ENCODE data around the gene TAS2R41.

TAS2R41 gene

DNA sequence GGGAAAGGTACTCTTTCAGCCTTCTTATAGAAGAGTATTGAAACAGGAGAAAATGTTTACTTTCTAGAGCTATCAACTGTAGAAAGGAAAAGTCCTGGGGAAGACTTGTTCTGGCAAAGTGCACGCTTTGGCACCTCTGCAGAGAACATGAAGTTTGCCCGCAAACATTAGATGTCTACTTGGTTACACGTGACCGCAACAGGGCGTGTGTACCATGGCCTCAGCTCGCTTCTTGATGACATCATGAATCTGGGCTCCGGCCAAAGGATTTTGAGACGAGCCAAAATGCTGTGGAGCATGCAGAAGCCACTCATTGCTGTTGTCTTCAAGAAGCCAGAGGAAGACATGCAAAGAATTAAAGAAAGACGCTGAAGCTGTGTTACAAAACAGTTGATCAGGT is 43.0 kb upstream of the TAS2R41 start:
- TF ChIP-seq, protein P1, sequence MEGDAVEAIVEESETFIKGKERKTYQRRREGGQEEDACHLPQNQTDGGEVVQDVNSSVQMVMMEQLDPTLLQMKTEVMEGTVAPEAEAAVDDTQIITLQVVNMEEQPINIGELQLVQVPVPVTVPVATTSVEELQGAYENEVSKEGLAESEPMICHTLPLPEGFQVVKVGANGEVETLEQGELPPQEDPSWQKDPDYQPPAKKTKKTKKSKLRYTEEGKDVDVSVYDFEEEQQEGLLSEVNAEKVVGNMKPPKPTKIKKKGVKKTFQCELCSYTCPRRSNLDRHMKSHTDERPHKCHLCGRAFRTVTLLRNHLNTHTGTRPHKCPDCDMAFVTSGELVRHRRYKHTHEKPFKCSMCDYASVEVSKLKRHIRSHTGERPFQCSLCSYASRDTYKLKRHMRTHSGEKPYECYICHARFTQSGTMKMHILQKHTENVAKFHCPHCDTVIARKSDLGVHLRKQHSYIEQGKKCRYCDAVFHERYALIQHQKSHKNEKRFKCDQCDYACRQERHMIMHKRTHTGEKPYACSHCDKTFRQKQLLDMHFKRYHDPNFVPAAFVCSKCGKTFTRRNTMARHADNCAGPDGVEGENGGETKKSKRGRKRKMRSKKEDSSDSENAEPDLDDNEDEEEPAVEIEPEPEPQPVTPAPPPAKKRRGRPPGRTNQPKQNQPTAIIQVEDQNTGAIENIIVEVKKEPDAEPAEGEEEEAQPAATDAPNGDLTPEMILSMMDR (IDR thresholded peaks at IDR 0.05; ENCODE audit: poor library complexity, severe bottlenecking) = no peak
- no peak overlapping the region for H3K27ac ChIP-seq (ENCODE audit: poor library complexity, severe bottlenecking)

DNA sequence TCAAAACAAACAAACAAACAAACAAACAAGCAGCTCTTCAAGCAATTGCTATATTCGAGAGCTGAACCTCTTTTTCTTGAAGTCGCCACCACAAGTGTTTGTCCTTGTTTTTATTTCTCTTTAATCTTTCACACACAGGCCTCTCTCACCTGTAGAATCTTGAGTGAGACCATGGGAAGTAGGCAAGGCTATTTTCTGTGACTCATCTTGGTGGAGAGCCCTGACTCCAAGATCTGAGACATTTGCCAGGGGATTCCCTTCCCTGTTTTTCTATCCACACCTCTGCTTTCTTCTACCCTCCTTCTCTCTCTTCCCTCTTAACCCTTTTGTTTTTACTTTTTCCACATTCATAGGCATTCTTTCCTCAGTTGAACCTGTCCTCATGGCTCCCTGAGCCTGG is 42.4 kb upstream of the TAS2R41 start:
- TF ChIP-seq, protein P1 (IDR thresholded peaks at IDR 0.05; ENCODE audit: poor library complexity, severe bottlenecking) = no peak
- no peaks in the 10 kb centered on the region for H3K36me3 ChIP-seq (ENCODE audit: low read depth)
- H3K4me3 ChIP-seq (ENCODE audit: severe bottlenecking) = no peak overlapping the region
- no peak for DNase-seq (ENCODE audit: low spot score)
- H3K27ac ChIP-seq (ENCODE audit: poor library complexity, severe bottlenecking) = no peak overlapping the region
- peak; percentile 57; the same call in 1 of the 3 replicates for ATAC-seq (ENCODE audit: low read depth)
- H3K9me3 ChIP-seq (ENCODE audit: severe bottlenecking) = no peaks in the 10 kb centered on the region
- H3K27me3 ChIP-seq (ENCODE audit: insufficient read depth, poor library complexity, severe bottlenecking) = no peaks in the 10 kb centered on the region
- H3K4me1 ChIP-seq (ENCODE audit: insufficient read depth, poor library complexity, severe bottlenecking) = peaks cover 23% of the 10 kb centered on the region

More for the DNA sequence above, 43.0 kb upstream of the TAS2R41 start:
- H3K9me3 ChIP-seq (ENCODE audit: severe bottlenecking) = no peaks in the 10 kb centered on the region
- H3K36me3 ChIP-seq (ENCODE audit: low read depth) = no peaks in the 10 kb centered on the region
- ATAC-seq (ENCODE audit: low read depth) (peak; percentile 38; the same call in 2 of the 3 replicates), DNase-seq (ENCODE audit: low spot score) (no peak)
- peaks cover 29% of the 10 kb centered on the region for H3K4me1 ChIP-seq (ENCODE audit: insufficient read depth, poor library complexity, severe bottlenecking)
- H3K27me3 ChIP-seq (ENCODE audit: insufficient read depth, poor library complexity, severe bottlenecking) = no peaks in the 10 kb centered on the region
- H3K4me3 ChIP-seq (ENCODE audit: severe bottlenecking) = no peak overlapping the region

DNA sequence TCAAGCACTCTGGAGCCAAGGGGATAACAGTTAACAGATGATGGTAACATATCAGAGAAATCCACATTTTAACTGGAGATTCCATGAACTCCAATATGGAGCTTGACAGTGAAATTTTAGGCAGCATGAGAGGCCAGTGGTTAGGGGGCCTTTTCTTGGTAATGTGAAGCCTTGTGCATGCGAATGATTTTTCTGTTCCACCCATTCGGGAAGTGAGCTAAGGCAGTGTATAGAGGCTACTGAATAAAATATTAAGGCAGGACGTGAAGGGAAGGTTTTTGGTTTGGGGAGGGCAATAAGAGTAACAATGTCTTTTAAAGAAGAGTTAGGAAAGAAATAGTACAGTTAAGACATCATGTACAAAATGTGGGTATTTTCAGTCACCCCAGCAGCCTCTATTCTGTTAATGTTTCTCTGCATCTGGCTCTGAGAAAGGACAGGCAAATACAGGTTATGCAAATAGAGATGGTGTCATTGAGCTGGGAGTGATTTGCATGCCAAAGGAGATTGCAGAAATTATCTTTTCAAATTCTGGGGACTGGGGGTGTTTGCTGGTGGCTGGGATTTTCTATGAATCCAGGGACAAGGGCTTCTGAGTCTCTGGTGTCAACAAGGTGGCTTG is 41.2 kb upstream of the TAS2R41 start:
- ATAC-seq (ENCODE audit: low read depth) = no peak
- DNase-seq (ENCODE audit: low spot score) = no peak
- Histone ChIP-seq H3K9me3 (ENCODE audit: severe bottlenecking) (no peaks in the 10 kb centered on the region), H3K27ac (ENCODE audit: poor library complexity, severe bottlenecking) (no peak overlapping the region), H3K4me3 (ENCODE audit: severe bottlenecking) (no peak overlapping the region), H3K27me3 (ENCODE audit: insufficient read depth, poor library complexity, severe bottlenecking) (no peaks in the 10 kb centered on the region), H3K36me3 (ENCODE audit: low read depth) (no peaks in the 10 kb centered on the region), H3K4me1 (ENCODE audit: insufficient read depth, poor library complexity, severe bottlenecking) (peaks cover 13% of the 10 kb centered on the region)
- TF ChIP-seq, protein P1 (IDR thresholded peaks at IDR 0.05; ENCODE audit: poor library complexity, severe bottlenecking) = no peak

DNA sequence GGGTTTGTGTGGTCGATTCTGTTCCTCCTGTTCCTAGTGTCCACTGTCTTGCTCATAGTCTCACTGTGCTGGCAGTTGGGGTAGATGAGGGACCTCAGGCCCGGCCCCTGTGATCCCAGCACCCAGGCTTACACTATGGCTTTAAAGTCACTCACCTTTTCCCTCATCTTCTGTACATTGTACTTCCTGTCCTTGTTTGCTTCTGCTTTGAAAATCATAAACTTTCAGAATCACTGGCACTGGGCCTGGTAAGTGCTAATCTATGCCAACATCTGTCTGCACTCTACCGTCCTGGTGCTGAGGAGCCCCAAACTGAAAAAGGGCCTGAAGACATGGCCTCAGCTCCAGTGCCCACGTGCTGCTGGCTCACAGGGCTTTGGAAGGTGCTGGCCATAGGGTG is 40.1 kb upstream of the TAS2R41 start:
- TF ChIP-seq, protein P1 (IDR thresholded peaks at IDR 0.05; ENCODE audit: poor library complexity, severe bottlenecking) = no peak
- no peak for DNase-seq (ENCODE audit: low spot score)
- no peak for ATAC-seq (ENCODE audit: low read depth)
- no peaks in the 10 kb centered on the region for H3K9me3 ChIP-seq (ENCODE audit: severe bottlenecking)
- H3K27me3 ChIP-seq (ENCODE audit: insufficient read depth, poor library complexity, severe bottlenecking) = no peaks in the 10 kb centered on the region
- H3K36me3 ChIP-seq (ENCODE audit: low read depth) = no peaks in the 10 kb centered on the region
- peaks cover 13% of the 10 kb centered on the region for H3K4me1 ChIP-seq (ENCODE audit: insufficient read depth, poor library complexity, severe bottlenecking)
- no peak overlapping the region for H3K4me3 ChIP-seq (ENCODE audit: severe bottlenecking)
- no peak overlapping the region for H3K27ac ChIP-seq (ENCODE audit: poor library complexity, severe bottlenecking)

DNA sequence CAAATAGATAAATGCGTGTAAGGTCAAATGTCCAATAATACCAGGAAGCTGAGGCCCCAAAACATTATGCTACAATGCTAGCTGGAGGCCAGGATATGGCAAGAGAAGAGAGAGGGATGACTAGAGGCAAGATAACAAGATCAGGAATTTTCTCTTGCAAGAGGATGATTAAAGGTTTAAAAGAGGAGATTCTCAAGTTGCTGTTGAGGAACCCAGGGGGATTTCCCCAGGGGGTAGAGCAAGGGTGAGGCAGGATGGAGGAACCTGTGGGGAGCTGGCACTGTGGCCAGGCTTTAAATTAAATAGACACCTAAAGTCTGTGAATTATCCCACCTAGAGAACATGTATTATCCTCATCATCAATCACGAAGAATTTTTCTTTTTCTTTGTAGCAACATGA is 37.8 kb upstream of the TAS2R41 start:
- DNase-seq (ENCODE audit: low spot score) = no peak
- Histone ChIP-seq H3K27ac (ENCODE audit: poor library complexity, severe bottlenecking) (no peak overlapping the region), H3K36me3 (ENCODE audit: low read depth) (no peaks in the 10 kb centered on the region), H3K4me3 (ENCODE audit: severe bottlenecking) (no peak overlapping the region), H3K9me3 (ENCODE audit: severe bottlenecking) (no peaks in the 10 kb centered on the region), H3K27me3 (ENCODE audit: insufficient read depth, poor library complexity, severe bottlenecking) (no peaks in the 10 kb centered on the region), H3K4me1 (ENCODE audit: insufficient read depth, poor library complexity, severe bottlenecking) (peaks cover 7% of the 10 kb centered on the region)
- TF ChIP-seq, protein P1 (IDR thresholded peaks at IDR 0.05; ENCODE audit: poor library complexity, severe bottlenecking) = no peak
- ATAC-seq (ENCODE audit: low read depth) = no peak
